OCI-LY7 (cell line): Measurements from ENCODE around the gene MAGI1. TPM values are rescaled to one million over a fixed set of nuclear protein-coding genes. Genes with fewer than 3 reads are reported as not detected.

Experiments
- BruUV-seq: library from RNA; stranded (reverse); fragments of 400-500 nt; replicated peaks from 2 replicates; lab custom pipeline; 2021; lab: Mats Ljungman, UMichigan
- CTCF ChIA-PET: fragments of 300-600 bp; sonication (Branson Sonifier 250); formaldehyde crosslinking; loops from one replicate; lab custom pipeline; 2022; ENCODE audit warnings: antibody characterized with exemption; ENCODE audit not compliant: unreplicated experiment; lab: Charles Lee
- POLR2A ChIA-PET: fragments of 300-600 bp; sonication (Branson Sonifier 250); formaldehyde crosslinking; loops from one replicate; lab custom pipeline; 2022; ENCODE audit warnings: antibody characterized with exemption; lab: Charles Lee
- DNase-seq: peaks from one replicate; pipeline ENCODE4 v3.0.0-alpha.2; 2015; ENCODE audit warnings: low spot score
- H2AFZ ChIP-seq: fragments of 200-600 bp; sonication (generic), shearing (Covaris generic); 2 replicates; pipeline ENCODE4 v1.6.1; 2014; ENCODE audit warnings: mild to moderate bottlenecking, antibody characterized with exemption, low read length, moderate library complexity
- H3K27ac ChIP-seq: fragments of 200-600 bp; sonication (generic); 2 replicates; pipeline ENCODE4 v1.5.1; 2014; ENCODE audit warnings: mixed run types, low read depth, mild to moderate bottlenecking, moderate library complexity, low read length, inconsistent platforms; ENCODE audit not compliant: poor library complexity, severe bottlenecking
- H3K36me3 ChIP-seq: fragments of 200-600 bp; sonication (generic); 2 replicates; pipeline ENCODE4 v1.6.1; 2014; ENCODE audit warnings: mild to moderate bottlenecking, antibody characterized with exemption, low read length, moderate library complexity, mixed read lengths; ENCODE audit not compliant: insufficient read depth
- H3K4me1 ChIP-seq: fragments of 200-600 bp; sonication (generic); 2 replicates; pipeline ENCODE4 v1.5.1; 2014; ENCODE audit warnings: mild to moderate bottlenecking, low read length; ENCODE audit not compliant: insufficient read depth, poor library complexity, severe bottlenecking
- H3K4me2 ChIP-seq: fragments of 200-600 bp; sonication (generic); 2 replicates; pipeline ENCODE4 v1.6.1; 2014; ENCODE audit warnings: mild to moderate bottlenecking, low read length
- H3K4me3 ChIP-seq: fragments of 200-600 bp; sonication (generic); 2 replicates; pipeline ENCODE4 v1.5.1; 2014; ENCODE audit warnings: mild to moderate bottlenecking, low read depth, low read length; ENCODE audit not compliant: poor library complexity, severe bottlenecking
- H3K79me2 ChIP-seq: fragments of 200-600 bp; sonication (generic); 2 replicates; pipeline ENCODE4 v1.6.1; 2016; ENCODE audit warnings: low read depth, mild to moderate bottlenecking, low read length, moderate library complexity, mixed read lengths; ENCODE audit not compliant: insufficient read depth
- H3K9me2 ChIP-seq: fragments of 200-600 bp; sonication (generic); 2 replicates; pipeline ENCODE4 v1.6.1; 2016; ENCODE audit warnings: mild to moderate bottlenecking, low read length, mixed read lengths; ENCODE audit not compliant: insufficient read depth
- H3K9me3 ChIP-seq: fragments of 200-600 bp; sonication (generic); 2 replicates; pipeline ENCODE4 v1.6.1; 2014; ENCODE audit warnings: mild to moderate bottlenecking, mixed run types, low read length, mixed read lengths
- H4K20me1 ChIP-seq: fragments of 200-600 bp; sonication (generic); 2 replicates; pipeline ENCODE4 v1.6.1; 2014; ENCODE audit warnings: mild to moderate bottlenecking, antibody characterized with exemption, low read length, moderate library complexity, mixed read lengths; ENCODE audit not compliant: insufficient read depth
- CTCF ChIP-seq: fragments of 200-600 bp; sonication (generic); conservative IDR thresholded peaks from 2 replicates; pipeline ENCODE4 v1.5.1; 2014; ENCODE audit warnings: mild to moderate bottlenecking, antibody characterized with exemption, low read length, moderate library complexity, mixed read lengths
- EZH2phosphoT487 ChIP-seq: fragments of 200-600 bp; sonication (generic); IDR thresholded peaks from 2 replicates; pipeline ENCODE4 v1.6.1; 2018; ENCODE audit warnings: low read depth, borderline replicate concordance, mild to moderate bottlenecking, mixed run types, antibody characterized with exemption, low read length, moderate library complexity, mixed read lengths
- intact Hi-C: fragments of 100-400 bp; cut with micrococcal nuclease; formaldehyde crosslinking; loops from one replicate; pipeline ENCODE4 v1.10.0; 2022; ENCODE audit not compliant: unreplicated experiment
- total RNA-seq, 2 experiments: library from RNA; depleted of rRNA in 1 of 2; stranded (reverse); fragments of >200 nt in 1 of 2; shearing (Covaris generic) in 1 of 2; gene quantifications; 2 replicates each; pipeline ENCODE4 v1.2.3, GENCODE V29; 2014 to 2022

Gene MAGI1
- total RNA-seq, 2 experiments from 2014 or later: 0.63 to 2.5 TPM

- Histone ChIP-seq H3K4me3 (no peak overlapping the region), H3K79me2 (no peaks in the 10 kb centered on the region), H4K20me1 (no peaks in the 10 kb centered on the region), H3K4me2 (no peak overlapping the region), H3K27ac (no peak overlapping the region), H3K9me2 (no peaks in the 10 kb centered on the region), H3K4me1 (no peaks in the 10 kb centered on the region), H3K36me3 (no peaks in the 10 kb centered on the region), H2AFZ (no peak overlapping the region), H3K9me3 (no peaks in the 10 kb centered on the region)
- intact Hi-C loops: no loop called here
- ChIA-PET POLR2A (no interaction called here), CTCF (no interaction called here)
- no peak for DNase-seq
- no TSS peak for BruUV-seq
- TF ChIP-seq EZH2phosphoT487 (no peak), CTCF (no peak)
Measured at GRCh38 chr3:65685621-65686235, 353.0 kb downstream of the MAGI1 start.

GRCh38 chr3:65678516-65678915 is 360.2 kb downstream of the MAGI1 start:
- ChIA-PET POLR2A (interaction anchor here (1.4 kb wide), 1 partner anchor 8 kb away, joined by 5 read pairs; no protein-coding TSS in a partner anchor), CTCF (no interaction called here)
- H2AFZ ChIP-seq: no peak overlapping the region
- no peaks in the 10 kb centered on the region for H3K9me3 ChIP-seq
- no peak overlapping the region for H3K4me2 ChIP-seq
- no peak overlapping the region for H3K4me3 ChIP-seq
- H3K36me3 ChIP-seq: no peaks in the 10 kb centered on the region
- H4K20me1 ChIP-seq: no peaks in the 10 kb centered on the region
- intact Hi-C loops: no loop called here
- BruUV-seq: no TSS peak
- no peak for DNase-seq
- H3K79me2 ChIP-seq: no peaks in the 10 kb centered on the region
- H3K27ac ChIP-seq: no peak overlapping the region
- H3K9me2 ChIP-seq: no peaks in the 10 kb centered on the region
- H3K4me1 ChIP-seq: no peaks in the 10 kb centered on the region
- no peak for TF ChIP-seq EZH2phosphoT487
- TF ChIP-seq CTCF: no peak

- Histone ChIP-seq H3K27ac (no peak overlapping the region), H3K9me3 (no peaks in the 10 kb centered on the region), H3K4me1 (no peaks in the 10 kb centered on the region), H3K79me2 (no peaks in the 10 kb centered on the region), H3K36me3 (no peaks in the 10 kb centered on the region), H3K4me2 (no peak overlapping the region), H4K20me1 (no peaks in the 10 kb centered on the region), H3K4me3 (no peak overlapping the region), H2AFZ (no peak overlapping the region), H3K9me2 (no peaks in the 10 kb centered on the region)
- TF ChIP-seq EZH2phosphoT487: no peak
- no peak for TF ChIP-seq CTCF
- ChIA-PET POLR2A (no interaction called here), CTCF (no interaction called here)
- intact Hi-C loops: no loop called here
- no peak for DNase-seq
- BruUV-seq: no TSS peak
Measured at GRCh38 chr3:65677486-65678010, 361.2 kb downstream of the MAGI1 start.
